ENCODE measurements around the gene MED15. TPM values are rescaled to one million over a fixed set of nuclear protein-coding genes. Genes with fewer than 3 reads are reported as not detected.
"Not testable (repeated sequence)": the region's sequence is repeated elsewhere in the genome, so short reads cannot be mapped to it uniquely, and the experiment has no call there.

The MED15 gene
- total RNA-seq, 1 experiment from 2014 or later, result 87.9 TPM

- BruUV-seq (replicated peaks), result no TSS peak
- no peak for DNase-seq
- ChIA-PET POLR2A (ENCODE audit: unreplicated experiment) (no interaction called here), CTCF (no interaction called here)
- no peaks in the 10 kb centered on the region for H3K4me1 ChIP-seq (replicated peaks; ENCODE audit: insufficient read depth)
- no peaks in the 10 kb centered on the region for H3K9me2 ChIP-seq (ENCODE audit: insufficient read depth)
- no peaks in the 10 kb centered on the region for H3F3A ChIP-seq (ENCODE audit: insufficient read depth, low read depth)
- H3K27me3 ChIP-seq (ENCODE audit: insufficient read depth, low read depth), result no peaks in the 10 kb centered on the region
- H3K9me3 ChIP-seq (ENCODE audit: insufficient read depth, low read depth), result no peaks in the 10 kb centered on the region
- no peaks in the 10 kb centered on the region for H3K36me3 ChIP-seq (ENCODE audit: low read depth)
- H3K4me2 ChIP-seq, result no peak overlapping the region
- no peaks in the 10 kb centered on the region for H3K79me2 ChIP-seq (ENCODE audit: low read depth)
- no peaks in the 10 kb centered on the region for H4K20me1 ChIP-seq (ENCODE audit: insufficient read depth)
- no peak overlapping the region for H3K4me3 ChIP-seq
- no peak overlapping the region for H2AFZ ChIP-seq
- no peak overlapping the region for H3K27ac ChIP-seq
- intact Hi-C loops (cut with micrococcal nuclease; ENCODE audit: unreplicated experiment), result no loop called here
- TF ChIP-seq CTCF (conservative IDR thresholded peaks at IDR 0.05) (no peak), EZH2 (IDR thresholded peaks at IDR 0.05; ENCODE audit: low read depth) (no peak)
Measured at GRCh38 chr22:20479612-20480196, 27.7 kb upstream of the MED15 start.

- H3K9me3 ChIP-seq (ENCODE audit: insufficient read depth, low read depth); H3K27ac ChIP-seq; H3K27me3 ChIP-seq (ENCODE audit: insufficient read depth, low read depth); H3K4me1 ChIP-seq (replicated peaks; ENCODE audit: insufficient read depth); DNase-seq; BruUV-seq (replicated peaks); CTCF ChIA-PET; H3K4me3 ChIP-seq; H3K4me2 ChIP-seq; H3F3A ChIP-seq (ENCODE audit: insufficient read depth, low read depth); intact Hi-C loops (cut with micrococcal nuclease; ENCODE audit: unreplicated experiment); H2AFZ ChIP-seq; H3K9me2 ChIP-seq (ENCODE audit: insufficient read depth); H4K20me1 ChIP-seq (ENCODE audit: insufficient read depth); H3K36me3 ChIP-seq (ENCODE audit: low read depth); H3K79me2 ChIP-seq (ENCODE audit: low read depth): not testable (repeated sequence)
- POLR2A ChIA-PET (ENCODE audit: unreplicated experiment), result interaction anchor here (0.6 kb wide), 1 partner anchor 27 kb away, joined by 3 read pairs; no protein-coding TSS in a partner anchor
Measured at GRCh38 chr22:20483143-20483506, 24.3 kb upstream of the MED15 start.

- H3K4me3 ChIP-seq, result no peak overlapping the region
- H3K79me2 ChIP-seq (ENCODE audit: low read depth), result no peaks in the 10 kb centered on the region
- TF ChIP-seq EZH2 (IDR thresholded peaks at IDR 0.05; ENCODE audit: low read depth), result no peak
- no peak for TF ChIP-seq CTCF (conservative IDR thresholded peaks at IDR 0.05)
- H3K4me1 ChIP-seq (replicated peaks; ENCODE audit: insufficient read depth), result no peaks in the 10 kb centered on the region
- no peaks in the 10 kb centered on the region for H3K27me3 ChIP-seq (ENCODE audit: insufficient read depth, low read depth)
- H3K36me3 ChIP-seq (ENCODE audit: low read depth), result no peaks in the 10 kb centered on the region
- POLR2A ChIA-PET (ENCODE audit: unreplicated experiment), result interaction anchor here (0.6 kb wide), 1 partner anchor 28 kb away, joined by 3 read pairs; no protein-coding TSS in a partner anchor
- H3K9me2 ChIP-seq (ENCODE audit: insufficient read depth), result no peaks in the 10 kb centered on the region
- H2AFZ ChIP-seq, result no peak overlapping the region
- intact Hi-C loops (cut with micrococcal nuclease; ENCODE audit: unreplicated experiment), result no loop called here
- no peak for DNase-seq
- no peak overlapping the region for H3K4me2 ChIP-seq
- H3K9me3 ChIP-seq (ENCODE audit: insufficient read depth, low read depth), result no peaks in the 10 kb centered on the region
- CTCF ChIA-PET, result no interaction called here
- no peak overlapping the region for H3K27ac ChIP-seq
- no TSS peak for BruUV-seq (replicated peaks)
- H3F3A ChIP-seq (ENCODE audit: insufficient read depth, low read depth), result no peaks in the 10 kb centered on the region
- no peaks in the 10 kb centered on the region for H4K20me1 ChIP-seq (ENCODE audit: insufficient read depth)
Measured at GRCh38 chr22:20483771-20484170, 23.6 kb upstream of the MED15 start.

All from PC-9 (cell line).